Left lung (tissue), 10 donors: ENCODE results near the gene ASTN2. TPM values are rescaled to one million over a fixed set of nuclear protein-coding genes. Genes with fewer than 3 reads are reported as not detected.
A peak's percentile ranks its signal among the peaks of the same experiment; 100 is the strongest.

Source experiments
- ATAC-seq: fragments of 200-7000 bp; cut with Tn5 transposase; one replicate; pipeline ENCODE4 v1.9.1; 2020; ENCODE audit warnings: moderate library complexity
- DNase-seq, 4 donors: peaks; one replicate each; pipeline ENCODE4 v3.0.0-alpha.2; 2013 to 2020
- H3K27ac ChIP-seq, 2 donors: fragments of 200-600 bp; sonication (generic) in 1 of 2; one replicate each; pipeline versions ENCODE4 v1.5.0 to v1.8.0; 2020 to 2021
- H3K27me3 ChIP-seq, 2 donors: fragments of 200-600 bp; sonication (generic) in 1 of 2; one replicate each; pipeline versions ENCODE4 v1.5.0 to v1.8.0; 2020 to 2021
- H3K36me3 ChIP-seq, 2 donors: fragments of 200-600 bp; sonication (generic) in 1 of 2; one replicate each; pipeline versions ENCODE4 v1.5.0 to v1.8.0; 2020 to 2021
- H3K4me1 ChIP-seq, 2 donors: fragments of 200-600 bp; one replicate each; pipeline ENCODE4 v1.8.0; 2021
- H3K4me3 ChIP-seq, 2 donors: fragments of 200-600 bp; sonication (generic) in 1 of 2; one replicate each; pipeline versions ENCODE4 v1.5.0 to v1.8.0; 2020 to 2021; ENCODE audit warnings: mild to moderate bottlenecking in 1 of 2
- H3K9me3 ChIP-seq, 2 donors: fragments of 200-600 bp; sonication (generic) in 1 of 2; one replicate each; pipeline versions ENCODE4 v1.5.0 to v1.8.0; 2020 to 2021
- CTCF ChIP-seq, 2 donors: fragments of 200-600 bp; sonication (generic) in 1 of 2; IDR thresholded peaks; one replicate each; pipeline versions ENCODE4 v1.5.0 to v1.8.0; 2021; ENCODE audit warnings: antibody characterized with exemption in 2 of 2
- intact Hi-C, 2 donors: fragments of 100-400 bp; cut with DNase I; formaldehyde crosslinking; loops; one replicate each; pipeline versions ENCODE4 v1.11.2 to v1.14.2; 2022
- polyA plus RNA-seq, 6 donors: library from polyadenylated mRNA; unstranded; fragments of 120-200 nt; gene quantifications; one replicate each; pipeline ENCODE4 v1.2.1, GENCODE V29; 2013; ENCODE audit not compliant: insufficient read length in 6 of 6
- total RNA-seq, 2 donors: library from RNA; stranded (reverse); fragmentation: NEBNext Ultra II Directional; extraction: Animal tissue kit (Norgen Biotek cat#: 25700); gene quantifications; one replicate each; pipeline ENCODE4 v1.2.1, GENCODE V29; 2021
- donor health status: DM: no; HTN: yes; CAD: no.
- donor health status: DM: no; HTN: no; CAD: no.

Gene ASTN2
- total and polyA plus RNA-seq, 8 donors, result 3.1 to 5.5 (median 4.5) TPM

GRCh38 chr9:116451500-116452115 lies 963.2 kb downstream of the ASTN2 start:
- no peak overlapping the region for H3K4me3 ChIP-seq
- DNase-seq (no peak), ATAC-seq (peak; percentile 11)
- no peak for TF ChIP-seq CTCF (IDR thresholded peaks at IDR 0.05)
- H3K36me3 ChIP-seq, result no peaks in the 10 kb centered on the region
- H3K4me1 ChIP-seq, result peaks cover 0 to 9% of the 10 kb centered on the region in 2 donors
- no peak overlapping the region for H3K27ac ChIP-seq
- intact Hi-C loops, result no loop called here
- no peaks in the 10 kb centered on the region for H3K27me3 ChIP-seq
- peaks cover 0 to 7% of the 10 kb centered on the region in 2 donors for H3K9me3 ChIP-seq

- H3K4me3 ChIP-seq, result no peak overlapping the region
- DNase-seq, result peak in 2 of 4 donors; percentile 37 to 49
- intact Hi-C loops, result no loop called here
- H3K27me3 ChIP-seq, result no peaks in the 10 kb centered on the region
- TF ChIP-seq CTCF (IDR thresholded peaks at IDR 0.05), result no peak
- peak; percentile 88 for ATAC-seq
- H3K27ac ChIP-seq, result peak overlapping the region in 1 of 2 donors; percentile 20
- H3K9me3 ChIP-seq, result no peaks in the 10 kb centered on the region
- no peaks in the 10 kb centered on the region for H3K36me3 ChIP-seq
- H3K4me1 ChIP-seq, result peaks cover 0 to 9% of the 10 kb centered on the region in 2 donors
These were observed 964.3 kb downstream of the ASTN2 start for GRCh38 chr9:116450378-116451139.

DNA sequence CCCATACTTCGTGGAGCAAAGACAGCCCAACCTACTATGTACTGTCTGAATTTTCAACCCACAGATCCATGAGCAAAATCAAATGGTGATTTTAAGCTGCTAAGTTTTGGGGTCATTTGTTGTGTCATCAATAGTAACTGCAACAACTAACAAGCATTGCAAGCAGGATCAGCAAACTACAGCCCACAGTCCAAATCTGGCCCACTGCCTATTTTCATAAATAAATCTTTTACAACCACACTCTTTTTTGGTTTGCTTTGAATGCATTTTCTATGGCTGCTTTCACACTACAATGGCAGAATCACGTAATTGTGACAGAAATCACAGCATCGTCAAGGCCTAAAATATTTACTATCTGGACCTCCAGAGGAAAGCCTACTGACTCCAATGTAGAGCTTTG lies 964.9 kb downstream of the ASTN2 start:
- Histone ChIP-seq H3K27ac (no peak overlapping the region), H3K4me1 (peaks cover 0 to 9% of the 10 kb centered on the region in 2 donors), H3K4me3 (no peak overlapping the region), H3K36me3 (no peaks in the 10 kb centered on the region), H3K27me3 (no peaks in the 10 kb centered on the region), H3K9me3 (no peaks in the 10 kb centered on the region)
- DNase-seq, result no peak
- ATAC-seq, result no peak
- no peak for TF ChIP-seq CTCF (IDR thresholded peaks at IDR 0.05)
- intact Hi-C loops, result no loop called here

GRCh38 chr9:116448431-116448830 lies 966.4 kb downstream of the ASTN2 start:
- no peak for TF ChIP-seq CTCF (IDR thresholded peaks at IDR 0.05)
- Histone ChIP-seq H3K4me3 (no peak overlapping the region), H3K9me3 (no peaks in the 10 kb centered on the region), H3K4me1 (peaks cover 0 to 9% of the 10 kb centered on the region in 2 donors), H3K27me3 (no peaks in the 10 kb centered on the region), H3K27ac (no peak overlapping the region), H3K36me3 (no peaks in the 10 kb centered on the region)
- intact Hi-C loops, result no loop called here
- DNase-seq (no peak), ATAC-seq (no peak)

DNA sequence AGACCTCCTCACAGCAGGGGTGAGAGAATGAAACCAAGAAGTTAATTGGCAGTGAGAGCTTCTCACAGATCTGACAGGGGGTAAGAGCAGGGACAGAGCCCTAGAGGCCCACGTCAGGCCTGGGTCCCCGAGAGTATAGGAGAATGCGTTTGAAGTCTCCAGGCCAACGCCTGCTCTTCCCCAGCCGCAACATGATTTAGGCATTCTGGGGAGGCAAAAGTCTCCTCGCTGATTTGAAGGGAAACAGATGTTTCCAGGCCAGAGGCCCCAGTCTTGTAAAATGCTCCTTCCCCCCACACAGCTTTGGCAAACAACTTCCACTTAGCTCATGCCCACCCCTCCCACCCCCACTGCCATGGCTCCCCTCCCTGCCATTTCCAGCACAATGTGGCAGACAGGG lies 966.9 kb downstream of the ASTN2 start:
- DNase-seq, result peak in 1 of 4 donors; percentile 30
- intact Hi-C loops, result no loop called here
- Histone ChIP-seq H3K27me3 (no peaks in the 10 kb centered on the region), H3K9me3 (no peaks in the 10 kb centered on the region), H3K4me1 (peaks cover 0 to 9% of the 10 kb centered on the region in 2 donors), H3K27ac (no peak overlapping the region), H3K36me3 (no peaks in the 10 kb centered on the region), H3K4me3 (no peak overlapping the region)
- no peak for TF ChIP-seq CTCF (IDR thresholded peaks at IDR 0.05)
- no peak for ATAC-seq
